Osteocyte (in vitro differentiated cells): ENCODE measurements around the gene SERPINI1. TPM values are rescaled to one million over a fixed set of nuclear protein-coding genes. Genes with fewer than 3 reads are reported as not detected.

Experiments
- DNase-seq: peaks from one replicate; pipeline ENCODE4 v3.0.0; 2021; ENCODE audit warnings: mixed read lengths; ENCODE audit not compliant: unreplicated experiment; ENCODE audit errors: extremely low spot score
- H3K27ac Mint-ChIP-seq: one replicate; pipeline ENCODE4 v1.8.0; 2021; ENCODE audit warnings: mild to moderate bottlenecking, mixed read lengths; ENCODE audit not compliant: unreplicated experiment
- H3K27me3 Mint-ChIP-seq: one replicate; pipeline ENCODE4 v1.8.0; 2021; ENCODE audit warnings: mixed read lengths; ENCODE audit not compliant: unreplicated experiment
- H3K36me3 Mint-ChIP-seq: one replicate; pipeline ENCODE4 v1.8.0; 2021; ENCODE audit warnings: mixed read lengths; ENCODE audit not compliant: unreplicated experiment
- H3K4me1 Mint-ChIP-seq: one replicate; pipeline ENCODE4 v1.8.0; 2021; ENCODE audit warnings: mixed read lengths; ENCODE audit not compliant: unreplicated experiment
- H3K4me3 Mint-ChIP-seq: one replicate; pipeline ENCODE4 v1.8.0; 2021; ENCODE audit warnings: mild to moderate bottlenecking, moderate library complexity, mixed read lengths; ENCODE audit not compliant: unreplicated experiment
- H3K9me3 Mint-ChIP-seq: one replicate; pipeline ENCODE4 v1.8.0; 2021; ENCODE audit warnings: mixed read lengths; ENCODE audit not compliant: unreplicated experiment
- total RNA-seq: library from RNA; stranded (reverse); gene quantifications from 2 replicates; pipeline ENCODE4 v1.2.1, GENCODE V29; 2021
- TF ChIP-seq, protein P1 (sequence below): fragments of 200-600 bp; sonication (generic); IDR thresholded peaks from 2 replicates; pipeline ENCODE4 v1.5.0; 2021; ENCODE audit warnings: antibody characterized with exemption, mild to moderate bottlenecking, moderate library complexity

SERPINI1 gene
- total RNA-seq, 1 donor from 2014 or later = 0.35 TPM

DNA sequence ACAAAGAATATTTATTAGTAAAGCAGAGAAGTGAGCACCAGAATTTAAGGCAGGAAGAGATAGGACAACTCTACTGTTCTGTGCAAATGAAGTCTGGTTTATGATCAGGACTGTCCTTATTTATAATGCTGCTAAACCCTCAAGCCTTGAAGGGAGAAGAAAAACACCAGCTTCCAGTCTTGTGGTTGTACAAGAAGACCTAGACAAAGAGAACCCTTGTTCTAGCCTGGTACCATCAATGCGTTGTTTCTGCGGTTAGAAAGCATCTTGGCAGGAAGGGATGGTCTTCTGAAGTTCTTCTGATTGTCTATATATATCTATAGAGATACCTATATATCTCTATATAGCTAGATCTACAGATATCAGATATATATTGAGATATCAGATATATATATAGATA is 34.6 kb upstream of the SERPINI1 start:
- H3K4me3 Mint-ChIP-seq = no peak overlapping the region
- DNase-seq = no peak
- peaks cover 5% of the 10 kb centered on the region for H3K9me3 Mint-ChIP-seq
- no peak overlapping the region for H3K27ac Mint-ChIP-seq
- H3K4me1 Mint-ChIP-seq = peaks cover 5% of the 10 kb centered on the region
- TF ChIP-seq, protein P1, sequence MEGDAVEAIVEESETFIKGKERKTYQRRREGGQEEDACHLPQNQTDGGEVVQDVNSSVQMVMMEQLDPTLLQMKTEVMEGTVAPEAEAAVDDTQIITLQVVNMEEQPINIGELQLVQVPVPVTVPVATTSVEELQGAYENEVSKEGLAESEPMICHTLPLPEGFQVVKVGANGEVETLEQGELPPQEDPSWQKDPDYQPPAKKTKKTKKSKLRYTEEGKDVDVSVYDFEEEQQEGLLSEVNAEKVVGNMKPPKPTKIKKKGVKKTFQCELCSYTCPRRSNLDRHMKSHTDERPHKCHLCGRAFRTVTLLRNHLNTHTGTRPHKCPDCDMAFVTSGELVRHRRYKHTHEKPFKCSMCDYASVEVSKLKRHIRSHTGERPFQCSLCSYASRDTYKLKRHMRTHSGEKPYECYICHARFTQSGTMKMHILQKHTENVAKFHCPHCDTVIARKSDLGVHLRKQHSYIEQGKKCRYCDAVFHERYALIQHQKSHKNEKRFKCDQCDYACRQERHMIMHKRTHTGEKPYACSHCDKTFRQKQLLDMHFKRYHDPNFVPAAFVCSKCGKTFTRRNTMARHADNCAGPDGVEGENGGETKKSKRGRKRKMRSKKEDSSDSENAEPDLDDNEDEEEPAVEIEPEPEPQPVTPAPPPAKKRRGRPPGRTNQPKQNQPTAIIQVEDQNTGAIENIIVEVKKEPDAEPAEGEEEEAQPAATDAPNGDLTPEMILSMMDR = no peak
- no peaks in the 10 kb centered on the region for H3K27me3 Mint-ChIP-seq
- peaks cover 23% of the 10 kb centered on the region for H3K36me3 Mint-ChIP-seq

DNA sequence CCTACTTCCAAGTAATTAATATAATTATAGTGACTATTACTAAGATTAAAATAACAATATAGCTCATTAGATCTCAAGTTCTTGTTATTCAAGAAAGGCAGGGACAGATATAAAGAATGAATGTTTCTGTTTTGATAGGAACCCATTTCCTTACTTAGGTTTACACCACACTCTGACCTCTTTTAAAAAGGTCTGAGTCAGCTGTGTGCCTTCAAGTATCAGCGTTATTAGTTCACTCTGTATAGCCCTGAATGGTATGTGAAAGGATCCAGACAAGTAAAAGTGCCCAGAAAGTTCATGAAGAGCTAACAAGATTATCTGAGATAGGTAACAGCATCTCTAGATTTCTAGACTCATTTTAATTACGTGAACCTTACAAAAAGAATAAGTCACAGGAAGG is 29.7 kb upstream of the SERPINI1 start:
- Mint-ChIP-seq H3K4me3 (no peak overlapping the region), H3K9me3 (no peaks in the 10 kb centered on the region), H3K36me3 (peaks cover 30% of the 10 kb centered on the region), H3K4me1 (peaks cover 8% of the 10 kb centered on the region), H3K27ac (no peak overlapping the region), H3K27me3 (no peaks in the 10 kb centered on the region)
- TF ChIP-seq, protein P1 = no peak
- no peak for DNase-seq

DNA sequence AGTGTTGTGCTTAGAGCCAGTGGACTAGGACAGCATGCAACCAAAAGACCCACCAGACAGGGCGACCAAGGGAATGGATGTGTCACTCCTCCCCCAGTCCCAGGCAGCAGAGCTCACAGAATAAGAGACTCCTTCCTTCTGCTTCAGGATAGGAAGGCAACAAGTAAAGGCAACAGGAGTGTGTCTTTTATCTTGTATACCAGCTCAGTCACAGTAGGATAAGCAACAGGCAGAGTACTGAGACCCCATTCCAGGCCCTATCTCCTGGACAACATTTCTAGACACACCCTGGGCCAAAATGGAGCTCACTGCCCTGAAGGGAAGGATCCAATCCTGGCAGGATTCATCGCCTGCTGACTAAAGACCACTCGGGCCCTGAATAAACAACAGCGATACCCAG is 25.8 kb upstream of the SERPINI1 start:
- peaks cover 27% of the 10 kb centered on the region for H3K36me3 Mint-ChIP-seq
- no peaks in the 10 kb centered on the region for H3K27me3 Mint-ChIP-seq
- TF ChIP-seq, protein P1 = no peak
- H3K27ac Mint-ChIP-seq = no peak overlapping the region
- no peak for DNase-seq
- H3K4me1 Mint-ChIP-seq = peaks cover 8% of the 10 kb centered on the region
- peaks cover 5% of the 10 kb centered on the region for H3K9me3 Mint-ChIP-seq
- H3K4me3 Mint-ChIP-seq = no peak overlapping the region

DNA sequence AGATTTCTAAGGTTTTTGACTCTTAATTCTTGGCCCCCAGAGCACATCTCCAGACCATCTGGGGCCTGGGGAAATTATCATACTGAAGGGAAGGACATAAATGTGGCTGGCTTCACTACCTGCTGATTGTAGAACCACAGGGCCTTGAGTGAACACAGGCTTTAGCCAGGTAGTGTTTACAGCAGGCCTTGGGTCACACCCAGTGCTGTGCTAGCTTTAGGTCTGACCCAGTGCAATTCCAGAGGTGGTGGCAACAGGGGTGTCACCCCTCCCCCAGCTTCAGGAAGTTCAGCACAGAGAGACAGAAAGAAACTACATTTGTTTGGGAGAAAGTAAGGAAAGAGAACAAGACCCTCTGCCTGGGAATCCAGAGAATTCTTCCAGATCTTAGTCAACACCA is 25.0 kb upstream of the SERPINI1 start:
- Mint-ChIP-seq H3K27me3 (no peaks in the 10 kb centered on the region), H3K4me1 (peaks cover 5% of the 10 kb centered on the region), H3K4me3 (no peak overlapping the region), H3K36me3 (peaks cover 32% of the 10 kb centered on the region), H3K27ac (no peak overlapping the region), H3K9me3 (peaks cover 5% of the 10 kb centered on the region)
- TF ChIP-seq, protein P1 = no peak
- DNase-seq = no peak

DNA sequence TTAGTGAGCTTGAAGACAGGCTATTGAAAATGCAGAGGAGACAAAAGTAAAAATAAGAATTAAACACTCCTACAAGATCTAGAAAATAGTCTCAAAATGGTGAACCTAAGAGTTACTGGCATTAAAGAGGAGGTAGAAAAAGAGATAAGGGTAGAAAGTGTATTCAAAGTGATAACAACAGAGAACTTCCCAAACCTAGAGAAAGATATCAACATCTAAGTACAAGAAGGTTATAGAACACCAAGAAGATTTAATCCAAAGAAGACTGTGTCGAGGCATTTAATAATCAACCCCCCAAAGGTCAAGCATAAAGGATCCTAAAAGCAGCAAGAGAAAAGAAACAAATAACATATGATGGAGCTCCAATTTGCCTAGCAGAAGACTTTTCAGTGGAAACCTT is 24.1 kb upstream of the SERPINI1 start:
- no peaks in the 10 kb centered on the region for H3K4me1 Mint-ChIP-seq
- peaks cover 5% of the 10 kb centered on the region for H3K9me3 Mint-ChIP-seq
- no peaks in the 10 kb centered on the region for H3K27me3 Mint-ChIP-seq
- peaks cover 38% of the 10 kb centered on the region for H3K36me3 Mint-ChIP-seq
- TF ChIP-seq, protein P1 = no peak
- H3K4me3 Mint-ChIP-seq = no peak overlapping the region
- no peak for DNase-seq
- H3K27ac Mint-ChIP-seq = no peak overlapping the region
